Activated naive CD8-positive, alpha-beta T cell treated with anti-CD3 and anti-CD28 coated beads, Interleukin-2, amount 10 ng/mL, durations not matched to agents 7 days and 5 days (primary cell): ENCODE results near the gene LRRC1. TPM values are rescaled to one million over a fixed set of nuclear protein-coding genes. Genes with fewer than 3 reads are reported as not detected.

ENCODE experiments used
- ATAC-seq: fragments of 150-1000 bp; cut with Tn5 transposase; one replicate; pipeline ENCODE4 v1.10.0; 2021; ENCODE audit warnings: low read depth, moderate library complexity
- POLR2A ChIA-PET: fragments of 350-600 bp; sonication (Branson Sonifier 250); formaldehyde crosslinking; loops from one replicate; lab custom pipeline; 2021; ENCODE audit warnings: antibody characterized with exemption; lab: Charles Lee
- DNase-seq: peaks from one replicate; pipeline ENCODE4 v3.0.0; 2021
- H3K27ac Mint-ChIP-seq: one replicate; pipeline ENCODE4 v1.8.0; 2022; ENCODE audit warnings: mild to moderate bottlenecking, mixed read lengths
- H3K27me3 Mint-ChIP-seq: one replicate; pipeline ENCODE4 v1.8.0; 2022; ENCODE audit warnings: mild to moderate bottlenecking, moderate library complexity, mixed read lengths
- H3K36me3 Mint-ChIP-seq: one replicate; pipeline ENCODE4 v1.8.0; 2021; ENCODE audit warnings: mild to moderate bottlenecking, mixed read lengths
- H3K4me1 Mint-ChIP-seq: one replicate; pipeline ENCODE4 v1.8.0; 2021; ENCODE audit warnings: mixed read lengths
- H3K4me3 Mint-ChIP-seq: one replicate; pipeline ENCODE4 v1.8.0; 2022; ENCODE audit warnings: mild to moderate bottlenecking, moderate library complexity, mixed read lengths
- H3K9me3 Mint-ChIP-seq: one replicate; pipeline ENCODE4 v1.8.0; 2021; ENCODE audit warnings: mixed read lengths
- total RNA-seq, 2 experiments: library from RNA; stranded (reverse); gene quantifications; one replicate each; pipeline ENCODE4 v1.2.3, GENCODE V29; 2021

The LRRC1 gene
- total RNA-seq, 2 experiments from 2014 or later = 3.5 to 4.2 TPM

- no peaks in the 10 kb centered on the region for H3K36me3 Mint-ChIP-seq
- H3K27me3 Mint-ChIP-seq = no peaks in the 10 kb centered on the region
- POLR2A ChIA-PET = no interaction called here
- H3K4me1 Mint-ChIP-seq = peaks cover 3% of the 10 kb centered on the region
- H3K9me3 Mint-ChIP-seq = no peaks in the 10 kb centered on the region
- ATAC-seq = no peak
- no peak overlapping the region for H3K27ac Mint-ChIP-seq
- H3K4me3 Mint-ChIP-seq = no peak overlapping the region
- DNase-seq = no peak
Measured at GRCh38 chr6:53851561-53851960, 56.8 kb downstream of the LRRC1 start.

- Mint-ChIP-seq H3K27ac (no peak overlapping the region), H3K4me3 (no peak overlapping the region), H3K9me3 (no peaks in the 10 kb centered on the region), H3K36me3 (no peaks in the 10 kb centered on the region), H3K4me1 (peaks cover 3% of the 10 kb centered on the region), H3K27me3 (no peaks in the 10 kb centered on the region)
- no peak for DNase-seq
- no peak for ATAC-seq
- POLR2A ChIA-PET = no interaction called here
Measured at GRCh38 chr6:53852805-53853204, 58.0 kb downstream of the LRRC1 start.

GRCh38 chr6:53854843-53855567 lies 60.2 kb downstream of the LRRC1 start:
- POLR2A ChIA-PET = no interaction called here
- Mint-ChIP-seq H3K27ac (no peak overlapping the region), H3K4me3 (no peak overlapping the region), H3K9me3 (no peaks in the 10 kb centered on the region), H3K27me3 (no peaks in the 10 kb centered on the region), H3K36me3 (no peaks in the 10 kb centered on the region), H3K4me1 (peaks cover 3% of the 10 kb centered on the region)
- ATAC-seq (no peak), DNase-seq (no peak)

GRCh38 chr6:53855940-53856339 lies 61.1 kb downstream of the LRRC1 start:
- H3K9me3 Mint-ChIP-seq = no peaks in the 10 kb centered on the region
- no peaks in the 10 kb centered on the region for H3K36me3 Mint-ChIP-seq
- POLR2A ChIA-PET = no interaction called here
- ATAC-seq = no peak
- no peaks in the 10 kb centered on the region for H3K27me3 Mint-ChIP-seq
- no peak for DNase-seq
- H3K27ac Mint-ChIP-seq = no peak overlapping the region
- peaks cover 3% of the 10 kb centered on the region for H3K4me1 Mint-ChIP-seq
- no peak overlapping the region for H3K4me3 Mint-ChIP-seq

GRCh38 chr6:53857318-53858094 lies 62.7 kb downstream of the LRRC1 start:
- ATAC-seq (no peak), DNase-seq (no peak)
- no peaks in the 10 kb centered on the region for H3K27me3 Mint-ChIP-seq
- no peaks in the 10 kb centered on the region for H3K9me3 Mint-ChIP-seq
- no peaks in the 10 kb centered on the region for H3K36me3 Mint-ChIP-seq
- H3K4me3 Mint-ChIP-seq = no peak overlapping the region
- H3K27ac Mint-ChIP-seq = no peak overlapping the region
- POLR2A ChIA-PET = no interaction called here
- peaks cover 5% of the 10 kb centered on the region for H3K4me1 Mint-ChIP-seq

GRCh38 chr6:53858196-53858595 lies 63.4 kb downstream of the LRRC1 start:
- H3K27me3 Mint-ChIP-seq = no peaks in the 10 kb centered on the region
- no peak for ATAC-seq
- POLR2A ChIA-PET = no interaction called here
- H3K36me3 Mint-ChIP-seq = no peaks in the 10 kb centered on the region
- peaks cover 5% of the 10 kb centered on the region for H3K4me1 Mint-ChIP-seq
- H3K9me3 Mint-ChIP-seq = no peaks in the 10 kb centered on the region
- H3K4me3 Mint-ChIP-seq = no peak overlapping the region
- no peak for DNase-seq
- no peak overlapping the region for H3K27ac Mint-ChIP-seq

- Mint-ChIP-seq H3K9me3 (no peaks in the 10 kb centered on the region), H3K27me3 (no peaks in the 10 kb centered on the region), H3K27ac (no peak overlapping the region), H3K4me1 (peaks cover 5% of the 10 kb centered on the region), H3K36me3 (no peaks in the 10 kb centered on the region), H3K4me3 (no peak overlapping the region)
- ATAC-seq = no peak
- no peak for DNase-seq
- POLR2A ChIA-PET = no interaction called here
Measured at GRCh38 chr6:53858913-53859312, 64.1 kb downstream of the LRRC1 start.

- DNase-seq (no peak), ATAC-seq (no peak)
- no peaks in the 10 kb centered on the region for H3K27me3 Mint-ChIP-seq
- H3K4me3 Mint-ChIP-seq = no peak overlapping the region
- POLR2A ChIA-PET = no interaction called here
- no peaks in the 10 kb centered on the region for H3K9me3 Mint-ChIP-seq
- H3K4me1 Mint-ChIP-seq = peaks cover 1% of the 10 kb centered on the region
- H3K27ac Mint-ChIP-seq = no peak overlapping the region
- H3K36me3 Mint-ChIP-seq = no peaks in the 10 kb centered on the region
Measured at GRCh38 chr6:53860511-53860910, 65.7 kb downstream of the LRRC1 start.

GRCh38 chr6:53861518-53861917 lies 66.7 kb downstream of the LRRC1 start:
- Mint-ChIP-seq H3K27me3 (no peaks in the 10 kb centered on the region), H3K27ac (no peak overlapping the region), H3K36me3 (no peaks in the 10 kb centered on the region), H3K9me3 (no peaks in the 10 kb centered on the region), H3K4me3 (no peak overlapping the region), H3K4me1 (peaks cover 1% of the 10 kb centered on the region)
- POLR2A ChIA-PET = no interaction called here
- DNase-seq = no peak
- no peak for ATAC-seq

- Mint-ChIP-seq H3K4me3 (no peak overlapping the region), H3K36me3 (no peaks in the 10 kb centered on the region), H3K27ac (no peak overlapping the region), H3K9me3 (no peaks in the 10 kb centered on the region), H3K27me3 (no peaks in the 10 kb centered on the region), H3K4me1 (peaks cover 1% of the 10 kb centered on the region)
- DNase-seq = no peak
- POLR2A ChIA-PET = no interaction called here
- no peak for ATAC-seq
Measured at GRCh38 chr6:53862662-53863462, 68.1 kb downstream of the LRRC1 start.

- ATAC-seq = no peak
- DNase-seq = no peak
- Mint-ChIP-seq H3K27ac (no peak overlapping the region), H3K27me3 (no peaks in the 10 kb centered on the region), H3K9me3 (no peaks in the 10 kb centered on the region), H3K4me3 (no peak overlapping the region), H3K36me3 (no peaks in the 10 kb centered on the region), H3K4me1 (peaks cover 1% of the 10 kb centered on the region)
- POLR2A ChIA-PET = no interaction called here
Measured at GRCh38 chr6:53864781-53865180, 70.0 kb downstream of the LRRC1 start.

- H3K9me3 Mint-ChIP-seq = no peaks in the 10 kb centered on the region
- POLR2A ChIA-PET = no interaction called here
- no peaks in the 10 kb centered on the region for H3K27me3 Mint-ChIP-seq
- no peak overlapping the region for H3K4me3 Mint-ChIP-seq
- no peak for ATAC-seq
- DNase-seq = no peak
- H3K4me1 Mint-ChIP-seq = peaks cover 1% of the 10 kb centered on the region
- H3K27ac Mint-ChIP-seq = no peak overlapping the region
- peaks cover 2% of the 10 kb centered on the region for H3K36me3 Mint-ChIP-seq
Measured at GRCh38 chr6:53866226-53866625, 71.4 kb downstream of the LRRC1 start.

- ATAC-seq = no peak
- no peak for DNase-seq
- no peaks in the 10 kb centered on the region for H3K4me1 Mint-ChIP-seq
- POLR2A ChIA-PET = no interaction called here
- peaks cover 2% of the 10 kb centered on the region for H3K9me3 Mint-ChIP-seq
- H3K27me3 Mint-ChIP-seq = no peaks in the 10 kb centered on the region
- peaks cover 4% of the 10 kb centered on the region for H3K36me3 Mint-ChIP-seq
- H3K27ac Mint-ChIP-seq = no peak overlapping the region
- H3K4me3 Mint-ChIP-seq = no peak overlapping the region
Measured at GRCh38 chr6:53868626-53869025, 73.8 kb downstream of the LRRC1 start.
